ENCODE measurements around the gene LGR5.
"Not testable (repeated sequence)": the region's sequence is repeated elsewhere in the genome, so short reads cannot be mapped to it uniquely, and the experiment has no call there.

The LGR5 gene

DNA sequence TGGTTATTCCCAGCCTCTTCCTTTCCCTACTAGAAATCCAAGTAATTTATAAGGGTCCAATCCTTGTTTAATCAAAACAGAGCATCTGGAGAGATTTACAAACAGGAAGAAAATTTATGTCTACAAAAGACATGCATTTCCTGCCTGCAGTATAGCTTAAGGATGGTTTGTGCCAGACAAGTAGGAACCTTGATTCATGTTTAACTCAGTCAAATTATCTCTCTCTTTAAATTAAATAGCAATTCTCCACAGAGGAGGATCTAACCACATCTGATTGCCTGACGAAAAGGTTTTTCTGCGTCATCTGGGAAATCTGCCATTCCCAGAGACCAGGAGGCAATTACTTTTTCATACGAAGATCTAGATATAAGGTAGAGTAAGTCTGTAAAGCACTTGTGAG is 118.8 kb downstream of the LGR5 start:
- Histone ChIP-seq H3K27me3 (ENCODE audit: control insufficient read depth in 1 of 2, insufficient read depth in 2 of 2, low read length in 2 of 2) (no peaks in the 10 kb centered on the region), H3K36me3 (ENCODE audit: control insufficient read depth in 1 of 2, insufficient read depth in 2 of 2, low read length in 2 of 2) (no peaks in the 10 kb centered on the region), H3K9me3 (ENCODE audit: control insufficient read depth in 1 of 2, low read length in 2 of 2) (no peaks in the 10 kb centered on the region), H3K4me1 (ENCODE audit: control insufficient read depth in 1 of 2, insufficient read depth in 2 of 2, low read length in 2 of 2) (no peaks in the 10 kb centered on the region), H3K9ac (ENCODE audit: low read depth in 1 of 2, low read length in 2 of 2) (no peak overlapping the region), H3K4me3 (ENCODE audit: low read depth in 1 of 2, low read length in 2 of 2) (no peak overlapping the region), H3K27ac (ENCODE audit: low read depth, low read length) (no peak overlapping the region)

DNA sequence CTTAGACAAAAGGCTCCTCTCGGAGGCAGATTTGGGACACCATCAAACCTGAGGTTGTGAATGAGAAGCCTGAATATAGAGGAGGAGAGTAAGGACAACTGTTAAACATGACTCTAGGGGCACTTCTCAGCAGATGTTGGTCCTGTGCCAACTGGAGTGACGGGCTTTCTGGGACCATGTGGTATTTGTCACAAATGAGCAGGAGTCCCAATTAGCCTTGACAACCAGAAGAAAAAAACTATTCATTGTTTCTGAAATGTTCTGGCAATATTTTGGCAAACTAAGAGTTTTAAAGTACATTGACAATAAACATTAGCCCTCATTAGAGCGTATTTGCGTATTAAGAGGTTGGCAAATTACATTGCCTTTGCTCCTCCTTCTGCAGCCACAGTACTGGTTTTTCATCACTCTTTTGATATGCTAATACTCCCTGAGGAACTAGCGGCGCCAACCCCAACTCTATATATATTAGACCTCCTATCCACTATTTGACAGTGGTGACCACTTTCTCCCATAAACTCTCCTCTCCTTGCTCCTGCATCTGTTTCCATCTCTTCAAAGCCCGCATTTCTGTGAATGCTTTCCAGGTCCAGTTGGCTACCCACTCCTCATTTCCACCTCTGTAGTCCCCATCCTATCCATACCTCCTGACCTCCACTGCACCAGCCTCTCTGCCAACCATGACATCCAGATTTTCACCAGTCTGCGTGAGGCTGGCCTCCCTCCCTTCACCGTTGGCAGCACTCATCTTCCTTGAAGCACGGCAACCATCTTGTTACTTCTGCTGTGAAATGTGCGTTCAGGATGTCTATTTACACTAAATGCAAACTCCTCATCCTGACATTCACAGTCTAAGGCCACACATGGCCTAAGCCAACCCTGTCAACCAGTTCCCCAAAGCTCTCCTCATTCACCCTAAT is 123.3 kb downstream of the LGR5 start:
- H3K4me1 ChIP-seq (ENCODE audit: control insufficient read depth in 1 of 2, insufficient read depth in 2 of 2, low read length in 2 of 2) = no peaks in the 10 kb centered on the region
- H3K27ac ChIP-seq (ENCODE audit: low read depth, low read length) = no peak overlapping the region
- H3K27me3 ChIP-seq (ENCODE audit: control insufficient read depth in 1 of 2, insufficient read depth in 2 of 2, low read length in 2 of 2) = no peaks in the 10 kb centered on the region

DNA sequence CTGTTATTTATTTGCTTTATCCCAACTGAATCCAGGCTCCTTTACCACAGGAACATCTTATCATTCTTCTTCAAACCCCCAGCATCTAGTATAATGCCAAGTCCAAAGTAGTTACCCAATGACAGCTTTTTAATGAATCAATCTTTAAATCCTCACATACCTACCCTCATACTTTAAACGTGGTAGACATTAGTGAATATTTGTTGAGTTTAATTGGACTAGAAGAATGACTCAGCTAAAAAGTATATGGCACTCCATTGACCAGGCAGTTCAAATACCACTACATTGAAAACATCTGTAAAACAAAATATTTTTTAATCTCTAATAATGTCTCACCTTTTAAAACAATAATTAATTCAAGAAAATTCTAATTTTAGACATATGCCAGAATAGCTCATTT is 125.9 kb downstream of the LGR5 start:
- Histone ChIP-seq H3K27ac (ENCODE audit: low read depth, low read length) (no peak overlapping the region), H3K4me3 (ENCODE audit: low read depth in 1 of 2, low read length in 2 of 2) (no peak overlapping the region), H3K36me3 (ENCODE audit: control insufficient read depth in 1 of 2, insufficient read depth in 2 of 2, low read length in 2 of 2) (no peaks in the 10 kb centered on the region), H3K9me3 (ENCODE audit: control insufficient read depth in 1 of 2, low read length in 2 of 2) (no peaks in the 10 kb centered on the region), H3K4me1 (ENCODE audit: control insufficient read depth in 1 of 2, insufficient read depth in 2 of 2, low read length in 2 of 2) (no peaks in the 10 kb centered on the region), H3K27me3 (ENCODE audit: control insufficient read depth in 1 of 2, insufficient read depth in 2 of 2, low read length in 2 of 2) (no peaks in the 10 kb centered on the region), H3K9ac (ENCODE audit: low read depth in 1 of 2, low read length in 2 of 2) (no peak overlapping the region)

More for the DNA sequence above, 123.3 kb downstream of the LGR5 start:
- no peaks in the 10 kb centered on the region for H3K9me3 ChIP-seq (ENCODE audit: control insufficient read depth in 1 of 2, low read length in 2 of 2)
- no peaks in the 10 kb centered on the region for H3K36me3 ChIP-seq (ENCODE audit: control insufficient read depth in 1 of 2, insufficient read depth in 2 of 2, low read length in 2 of 2)
- H3K9ac ChIP-seq (ENCODE audit: low read depth in 1 of 2, low read length in 2 of 2) = no peak overlapping the region
- H3K4me3 ChIP-seq (ENCODE audit: low read depth in 1 of 2, low read length in 2 of 2) = no peak overlapping the region

DNA sequence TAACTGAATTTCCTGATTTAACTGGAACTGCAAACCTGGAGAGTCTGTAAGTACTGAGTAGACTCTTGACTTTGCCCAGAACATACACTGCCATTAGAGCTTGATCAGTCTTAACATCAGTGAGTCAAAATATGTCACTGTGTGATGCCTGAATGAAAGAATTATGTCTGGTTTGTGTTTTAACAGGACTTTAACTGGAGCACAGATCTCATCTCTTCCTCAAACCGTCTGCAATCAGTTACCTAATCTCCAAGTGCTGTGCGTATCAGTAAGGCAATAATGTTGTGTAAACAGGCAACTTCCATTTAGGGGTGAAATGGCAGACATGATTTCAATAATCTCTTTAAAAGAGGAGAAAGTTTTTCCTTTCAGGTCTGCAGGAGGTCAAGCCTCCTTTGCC is 127.1 kb downstream of the LGR5 start:
- H3K9ac ChIP-seq (ENCODE audit: low read depth in 1 of 2, low read length in 2 of 2) = no peak overlapping the region
- H3K27me3 ChIP-seq (ENCODE audit: control insufficient read depth in 1 of 2, insufficient read depth in 2 of 2, low read length in 2 of 2) = no peaks in the 10 kb centered on the region
- no peaks in the 10 kb centered on the region for H3K4me1 ChIP-seq (ENCODE audit: control insufficient read depth in 1 of 2, insufficient read depth in 2 of 2, low read length in 2 of 2)
- no peaks in the 10 kb centered on the region for H3K36me3 ChIP-seq (ENCODE audit: control insufficient read depth in 1 of 2, insufficient read depth in 2 of 2, low read length in 2 of 2)
- H3K9me3 ChIP-seq (ENCODE audit: control insufficient read depth in 1 of 2, low read length in 2 of 2) = no peaks in the 10 kb centered on the region
- H3K4me3 ChIP-seq (ENCODE audit: low read depth in 1 of 2, low read length in 2 of 2) = no peak overlapping the region
- H3K27ac ChIP-seq (ENCODE audit: low read depth, low read length) = no peak overlapping the region

DNA sequence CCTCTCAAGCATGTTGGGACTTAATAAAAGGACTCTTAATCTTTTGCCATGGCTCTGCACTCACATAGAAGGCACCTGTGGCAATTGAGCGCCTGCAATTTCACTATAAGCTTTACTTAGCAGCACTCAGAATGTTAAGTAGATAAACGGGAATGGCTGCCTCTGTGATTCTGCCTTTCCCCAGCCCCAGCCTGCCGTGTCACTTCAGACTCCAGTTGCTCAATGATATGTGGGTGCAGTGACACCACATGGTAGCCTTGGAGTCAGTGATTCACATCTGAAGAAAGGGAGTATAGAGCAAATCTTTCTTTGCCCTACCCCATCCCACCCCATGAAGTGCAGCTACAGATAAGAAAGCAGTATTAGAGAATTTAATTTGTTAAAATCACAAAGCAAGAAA is 127.9 kb downstream of the LGR5 start:
- Histone ChIP-seq H3K4me1 (ENCODE audit: control insufficient read depth in 1 of 2, insufficient read depth in 2 of 2, low read length in 2 of 2) (no peaks in the 10 kb centered on the region), H3K9me3 (ENCODE audit: control insufficient read depth in 1 of 2, low read length in 2 of 2) (no peaks in the 10 kb centered on the region), H3K36me3 (ENCODE audit: control insufficient read depth in 1 of 2, insufficient read depth in 2 of 2, low read length in 2 of 2) (no peaks in the 10 kb centered on the region), H3K4me3 (ENCODE audit: low read depth in 1 of 2, low read length in 2 of 2) (no peak overlapping the region), H3K9ac (ENCODE audit: low read depth in 1 of 2, low read length in 2 of 2) (no peak overlapping the region), H3K27ac (ENCODE audit: low read depth, low read length) (no peak overlapping the region), H3K27me3 (ENCODE audit: control insufficient read depth in 1 of 2, insufficient read depth in 2 of 2, low read length in 2 of 2) (no peaks in the 10 kb centered on the region)

DNA sequence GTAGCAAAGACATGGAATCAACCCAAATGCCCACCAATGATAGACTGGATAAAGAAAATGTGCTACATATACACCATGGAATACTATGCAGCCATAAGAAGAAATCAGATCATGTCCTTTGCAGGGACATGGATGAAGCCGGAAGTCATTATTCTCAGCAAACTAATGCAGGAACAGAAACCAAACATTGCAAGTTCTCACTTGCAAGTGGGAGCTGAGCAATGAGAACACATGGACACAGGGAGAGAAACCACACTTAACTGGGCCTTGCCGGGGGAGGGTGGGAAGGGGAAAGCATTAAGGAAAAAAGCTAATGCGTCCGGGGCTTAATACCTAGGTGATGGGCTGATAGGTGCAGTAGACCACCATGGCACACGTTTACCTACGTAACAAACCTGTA is 130.3 kb downstream of the LGR5 start:
- H3K27ac ChIP-seq (ENCODE audit: low read depth, low read length); H3K36me3 ChIP-seq (ENCODE audit: control insufficient read depth in 1 of 2, insufficient read depth in 2 of 2, low read length in 2 of 2); H3K27me3 ChIP-seq (ENCODE audit: control insufficient read depth in 1 of 2, insufficient read depth in 2 of 2, low read length in 2 of 2); H3K9me3 ChIP-seq (ENCODE audit: control insufficient read depth in 1 of 2, low read length in 2 of 2); H3K4me1 ChIP-seq (ENCODE audit: control insufficient read depth in 1 of 2, insufficient read depth in 2 of 2, low read length in 2 of 2); H3K4me3 ChIP-seq (ENCODE audit: low read depth in 1 of 2, low read length in 2 of 2); H3K9ac ChIP-seq (ENCODE audit: low read depth in 1 of 2, low read length in 2 of 2): not testable (repeated sequence)

DNA sequence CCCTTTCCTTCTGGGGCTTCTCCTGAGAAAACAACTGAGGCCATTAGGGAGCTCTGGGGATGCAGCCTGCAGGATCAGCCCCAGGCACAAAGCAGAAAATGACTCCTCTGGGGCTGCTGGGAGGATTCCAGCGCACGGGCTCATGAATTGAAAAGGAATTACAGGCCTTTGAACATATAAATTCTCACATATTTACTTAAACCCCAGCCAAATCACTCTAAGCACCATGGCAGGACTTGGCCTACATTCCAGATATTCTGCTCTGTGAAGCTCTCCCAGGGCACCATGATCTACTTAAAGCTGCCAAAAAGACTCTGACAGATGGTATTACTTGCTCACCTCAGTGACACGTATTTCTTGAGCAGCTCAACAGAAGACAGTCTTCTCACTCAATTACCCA is 136.9 kb downstream of the LGR5 start:
- Histone ChIP-seq H3K27ac (ENCODE audit: low read depth, low read length) (no peak overlapping the region), H3K4me1 (ENCODE audit: control insufficient read depth in 1 of 2, insufficient read depth in 2 of 2, low read length in 2 of 2) (no peaks in the 10 kb centered on the region), H3K9ac (ENCODE audit: low read depth in 1 of 2, low read length in 2 of 2) (no peak overlapping the region), H3K4me3 (ENCODE audit: low read depth in 1 of 2, low read length in 2 of 2) (no peak overlapping the region), H3K9me3 (ENCODE audit: control insufficient read depth in 1 of 2, low read length in 2 of 2) (no peaks in the 10 kb centered on the region), H3K36me3 (ENCODE audit: control insufficient read depth in 1 of 2, insufficient read depth in 2 of 2, low read length in 2 of 2) (no peaks in the 10 kb centered on the region), H3K27me3 (ENCODE audit: control insufficient read depth in 1 of 2, insufficient read depth in 2 of 2, low read length in 2 of 2) (no peaks in the 10 kb centered on the region)

DNA sequence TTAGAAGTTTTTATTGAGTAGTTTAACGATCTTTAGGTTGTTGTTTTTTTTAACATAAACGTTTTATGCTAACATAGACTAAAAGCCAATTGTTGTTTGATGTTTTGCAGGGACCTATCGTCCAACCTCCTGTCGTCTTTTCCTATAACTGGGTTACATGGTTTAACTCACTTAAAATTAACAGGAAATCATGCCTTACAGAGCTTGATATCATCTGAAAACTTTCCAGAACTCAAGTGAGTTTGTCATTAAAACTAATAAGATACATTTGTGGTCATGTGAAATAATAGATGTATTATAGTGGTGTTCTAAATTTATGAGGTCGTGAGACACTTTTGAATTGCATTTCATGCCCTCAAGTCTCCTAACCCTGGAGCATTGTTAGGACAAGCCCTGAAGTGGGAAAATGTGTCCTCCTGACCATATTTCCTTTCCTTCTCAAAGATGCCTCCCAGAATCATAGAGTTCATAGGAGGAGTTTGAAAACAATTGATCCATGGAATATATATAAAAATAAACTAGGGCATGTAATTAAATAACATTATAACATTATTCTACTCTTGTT is 139.2 kb downstream of the LGR5 start:
- Histone ChIP-seq H3K27ac (ENCODE audit: low read depth, low read length) (no peak overlapping the region), H3K36me3 (ENCODE audit: control insufficient read depth in 1 of 2, insufficient read depth in 2 of 2, low read length in 2 of 2) (no peaks in the 10 kb centered on the region), H3K4me3 (ENCODE audit: low read depth in 1 of 2, low read length in 2 of 2) (no peak overlapping the region), H3K27me3 (ENCODE audit: control insufficient read depth in 1 of 2, insufficient read depth in 2 of 2, low read length in 2 of 2) (no peaks in the 10 kb centered on the region), H3K4me1 (ENCODE audit: control insufficient read depth in 1 of 2, insufficient read depth in 2 of 2, low read length in 2 of 2) (no peaks in the 10 kb centered on the region), H3K9ac (ENCODE audit: low read depth in 1 of 2, low read length in 2 of 2) (no peak overlapping the region), H3K9me3 (ENCODE audit: control insufficient read depth in 1 of 2, low read length in 2 of 2) (no peaks in the 10 kb centered on the region)

DNA sequence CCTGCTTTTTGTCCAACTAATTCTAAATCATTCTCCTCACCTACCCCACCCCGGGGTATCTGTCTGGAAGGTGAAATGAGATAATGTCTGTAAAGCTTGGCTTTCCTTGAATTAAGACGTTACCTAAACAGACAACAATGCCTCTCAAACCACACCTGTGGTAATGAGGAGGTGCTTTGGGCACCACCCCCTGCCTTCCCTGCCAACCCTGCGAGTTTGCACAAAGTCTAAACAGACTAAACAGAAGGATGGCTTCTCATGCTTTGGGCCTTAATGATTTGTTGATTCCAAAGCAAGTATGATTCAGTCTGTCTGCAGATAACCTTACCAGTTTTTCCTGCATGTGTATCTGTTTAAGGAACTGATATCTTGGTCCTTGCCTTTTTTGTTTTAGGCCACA is 141.6 kb downstream of the LGR5 start:
- Histone ChIP-seq H3K36me3 (ENCODE audit: control insufficient read depth in 1 of 2, insufficient read depth in 2 of 2, low read length in 2 of 2) (no peaks in the 10 kb centered on the region), H3K4me1 (ENCODE audit: control insufficient read depth in 1 of 2, insufficient read depth in 2 of 2, low read length in 2 of 2) (no peaks in the 10 kb centered on the region), H3K27ac (ENCODE audit: low read depth, low read length) (no peak overlapping the region), H3K9ac (ENCODE audit: low read depth in 1 of 2, low read length in 2 of 2) (no peak overlapping the region), H3K4me3 (ENCODE audit: low read depth in 1 of 2, low read length in 2 of 2) (no peak overlapping the region), H3K27me3 (ENCODE audit: control insufficient read depth in 1 of 2, insufficient read depth in 2 of 2, low read length in 2 of 2) (no peaks in the 10 kb centered on the region), H3K9me3 (ENCODE audit: control insufficient read depth in 1 of 2, low read length in 2 of 2) (no peaks in the 10 kb centered on the region)

DNA sequence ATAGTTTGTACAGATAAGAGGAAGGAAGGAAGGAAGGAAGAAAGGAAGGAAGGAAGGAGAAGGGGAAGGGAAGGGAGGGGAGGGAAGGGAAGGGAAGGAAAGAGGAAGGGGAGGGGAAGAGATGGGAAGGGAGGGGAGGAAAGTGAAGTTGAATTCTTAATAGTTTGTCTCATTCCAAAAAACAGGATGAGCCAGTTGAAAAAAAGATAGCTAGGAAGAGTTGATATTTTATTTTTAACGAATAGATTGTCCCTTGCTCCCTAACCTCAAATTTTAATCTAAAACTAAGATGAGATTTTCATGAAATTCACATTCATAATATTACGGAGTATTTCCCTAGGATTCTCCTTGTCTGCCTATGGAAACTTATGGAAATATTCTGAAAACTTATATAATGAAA is 143.3 kb downstream of the LGR5 start:
- Histone ChIP-seq H3K36me3 (ENCODE audit: control insufficient read depth in 1 of 2, insufficient read depth in 2 of 2, low read length in 2 of 2) (no peaks in the 10 kb centered on the region), H3K9me3 (ENCODE audit: control insufficient read depth in 1 of 2, low read length in 2 of 2) (no peaks in the 10 kb centered on the region), H3K27ac (ENCODE audit: low read depth, low read length) (no peak overlapping the region), H3K4me1 (ENCODE audit: control insufficient read depth in 1 of 2, insufficient read depth in 2 of 2, low read length in 2 of 2) (no peaks in the 10 kb centered on the region), H3K4me3 (ENCODE audit: low read depth in 1 of 2, low read length in 2 of 2) (no peak overlapping the region), H3K9ac (ENCODE audit: low read depth in 1 of 2, low read length in 2 of 2) (no peak overlapping the region), H3K27me3 (ENCODE audit: control insufficient read depth in 1 of 2, insufficient read depth in 2 of 2, low read length in 2 of 2) (no peaks in the 10 kb centered on the region)

Measured in duodenal mucosa (tissue), 2 donors.